SK-N-DZ (cell line): ENCODE measurements around the gene TASP1.
"Not testable (repeated sequence)": the region's sequence is repeated elsewhere in the genome, so short reads cannot be mapped to it uniquely, and the experiment has no call there.

Experiments used
- DNase-seq: peaks from one replicate; pipeline ENCODE4 v3.0.0-alpha.2; 2015; ENCODE audit warnings: low spot score

TASP1 gene

DNA sequence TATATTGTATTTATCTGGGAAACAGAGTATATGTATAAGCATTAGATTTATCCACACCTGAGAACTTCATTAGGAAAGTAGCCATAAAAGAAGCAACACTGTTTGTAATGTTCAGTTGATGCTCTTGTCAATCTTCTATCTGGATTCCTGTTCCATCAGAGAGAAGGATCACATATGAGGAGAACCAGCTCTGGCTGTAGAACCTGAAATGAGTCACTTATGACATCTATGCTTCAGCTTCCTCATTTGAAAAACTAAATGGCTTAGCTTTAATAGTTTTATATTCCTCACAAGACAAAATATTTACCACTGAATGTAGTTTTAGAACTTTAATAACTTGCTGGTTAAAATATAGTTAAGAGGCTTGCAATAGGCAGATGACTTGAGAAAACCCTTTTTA, 144.7 kb downstream of the TASP1 start:
- no peak for DNase-seq

DNA sequence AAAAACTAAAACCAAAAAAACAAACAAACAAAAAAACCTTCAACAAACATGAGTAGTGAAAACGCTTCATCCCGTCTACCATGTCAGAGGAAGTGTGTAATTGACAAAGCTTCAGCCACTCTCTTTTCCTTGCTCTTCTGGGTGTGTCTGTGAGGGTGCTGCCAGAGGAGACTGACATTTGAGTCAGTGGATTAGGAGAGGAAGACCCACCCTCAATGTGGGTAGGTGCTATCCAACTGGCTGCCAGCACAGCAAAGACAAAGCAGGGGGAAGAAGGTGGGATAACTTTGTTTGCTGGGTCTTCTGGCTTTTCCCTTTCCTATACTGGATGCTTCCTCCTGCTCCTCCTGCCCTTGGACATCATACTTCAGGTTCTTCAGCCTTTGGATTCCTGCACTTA, 145.6 kb downstream of the TASP1 start:
- DNase-seq: no peak

GRCh38 chr20:13492001-13492481, 146.7 kb downstream of the TASP1 start:
- DNase-seq: no peak

DNA sequence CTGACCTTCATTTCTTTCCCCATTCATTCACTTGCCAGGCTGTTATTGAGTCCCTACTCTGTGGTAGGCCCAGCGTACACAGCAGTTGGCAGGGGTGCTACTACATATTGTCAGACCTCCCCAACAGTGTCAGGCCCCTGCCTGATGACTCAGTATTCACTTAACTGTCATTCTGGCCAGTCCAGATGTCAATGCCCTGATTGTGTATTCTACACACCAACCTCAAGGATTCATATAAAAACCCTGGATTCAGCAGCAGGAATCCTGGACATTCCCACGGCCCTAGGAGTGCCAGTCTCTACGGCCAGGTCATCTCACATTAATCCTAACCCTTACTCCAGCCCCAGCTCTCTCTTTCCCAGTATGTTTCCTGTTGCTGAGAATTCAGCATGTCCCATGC, 151.5 kb downstream of the TASP1 start:
- DNase-seq: no peak

DNA sequence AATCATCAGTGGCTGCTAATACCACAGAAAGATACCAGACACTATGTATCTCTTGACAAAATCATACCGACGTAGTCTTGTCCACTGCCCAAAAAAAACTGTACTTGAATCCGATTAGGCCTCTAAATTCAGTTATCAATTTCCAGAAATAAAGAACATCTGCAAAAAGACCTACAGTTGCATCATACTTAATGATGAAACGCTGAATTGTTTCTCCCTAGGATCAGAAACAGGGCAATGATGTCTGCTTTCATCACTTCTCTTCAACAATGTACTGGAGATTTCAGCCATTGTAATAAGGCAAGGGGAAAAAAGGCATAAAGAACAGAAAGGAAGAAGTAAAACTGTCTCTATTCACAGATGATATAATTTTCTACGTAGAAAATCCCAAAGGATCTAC, 152.0 kb downstream of the TASP1 start:
- DNase-seq: peak; percentile 11

DNA sequence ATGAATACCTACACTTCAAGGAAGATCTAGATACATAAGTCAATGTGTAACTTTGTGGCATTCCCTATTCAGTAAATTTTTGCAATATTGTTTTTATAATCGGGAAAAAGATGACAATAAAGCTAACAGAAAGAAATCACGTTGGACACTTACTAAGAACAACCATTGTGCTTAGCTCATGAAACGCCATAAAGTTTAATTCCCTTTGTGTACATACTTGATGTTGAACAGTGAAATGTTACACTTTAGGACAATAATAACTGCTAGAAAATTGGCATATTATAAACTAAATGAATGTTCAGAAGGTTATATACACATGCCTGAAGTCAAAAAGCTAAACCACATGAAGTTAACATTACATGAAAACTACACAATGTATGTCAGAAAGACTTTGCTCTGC, 153.2 kb downstream of the TASP1 start:
- DNase-seq: no peak

DNA sequence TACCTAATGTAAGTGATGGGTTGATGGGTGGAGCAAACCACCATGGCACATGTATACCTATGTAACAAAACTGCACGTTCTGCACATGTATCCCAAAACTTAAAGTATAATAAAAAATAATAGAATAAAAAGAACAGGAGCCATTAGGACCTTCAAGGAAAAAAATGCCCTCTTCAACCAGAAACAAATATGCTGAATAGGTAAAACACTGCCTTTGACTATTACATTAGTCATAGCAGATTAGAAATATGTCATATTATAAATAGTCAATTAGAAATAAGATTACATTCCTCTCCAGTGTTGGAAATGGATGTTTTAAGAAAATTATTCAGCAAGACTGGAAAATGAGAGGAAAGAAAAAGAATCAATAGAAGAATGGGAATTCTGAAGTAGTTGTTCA, 153.7 kb downstream of the TASP1 start:
- DNase-seq: not testable (repeated sequence)

DNA sequence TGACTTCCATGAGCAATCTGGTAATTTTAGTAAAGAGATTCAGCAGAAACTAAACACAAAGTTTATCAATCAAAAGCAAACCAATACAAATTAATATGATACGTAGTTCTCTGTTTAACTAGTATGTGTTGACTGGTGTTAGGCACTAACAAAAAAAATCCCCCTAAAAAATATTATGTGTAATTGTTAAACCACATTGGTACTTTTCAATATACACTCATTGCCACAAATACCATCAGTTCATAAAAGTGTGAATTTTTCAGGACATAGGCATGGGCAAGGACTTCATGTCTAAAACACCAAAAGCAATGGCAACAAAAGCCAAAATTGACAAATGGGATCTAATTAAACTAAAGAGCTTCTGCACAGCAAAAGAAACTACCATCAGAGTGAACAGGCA, 155.3 kb downstream of the TASP1 start:
- not testable (repeated sequence) for DNase-seq

GRCh38 chr20:13478366-13478765, 160.4 kb downstream of the TASP1 start:
- DNase-seq: no peak

GRCh38 chr20:13474467-13474866, 164.3 kb downstream of the TASP1 start:
- no peak for DNase-seq

GRCh38 chr20:13469262-13469661, 169.5 kb downstream of the TASP1 start:
- no peak for DNase-seq

- no peak for DNase-seq
Observed at GRCh38 chr20:13468166-13468565, 170.6 kb downstream of the TASP1 start.

DNA sequence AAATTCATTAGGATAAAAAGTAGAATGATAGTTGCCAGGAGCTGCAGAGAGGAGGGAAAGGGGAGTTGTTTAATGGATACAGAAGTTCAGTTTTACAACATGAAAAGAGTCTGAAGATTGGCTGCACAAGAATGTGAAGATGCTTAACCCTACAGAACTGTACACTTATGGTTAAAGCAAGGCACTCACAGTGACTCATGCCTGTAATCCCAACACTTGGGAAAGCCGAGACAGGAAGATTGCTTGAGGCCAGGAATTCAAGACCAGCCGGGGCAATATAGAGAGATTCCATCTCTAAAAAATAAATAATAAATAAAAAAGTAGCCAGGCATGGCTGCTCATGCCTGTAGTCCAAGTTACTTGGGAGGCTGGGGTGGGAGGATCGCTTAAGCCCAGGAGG, 174.0 kb downstream of the TASP1 start:
- no peak for DNase-seq

DNA sequence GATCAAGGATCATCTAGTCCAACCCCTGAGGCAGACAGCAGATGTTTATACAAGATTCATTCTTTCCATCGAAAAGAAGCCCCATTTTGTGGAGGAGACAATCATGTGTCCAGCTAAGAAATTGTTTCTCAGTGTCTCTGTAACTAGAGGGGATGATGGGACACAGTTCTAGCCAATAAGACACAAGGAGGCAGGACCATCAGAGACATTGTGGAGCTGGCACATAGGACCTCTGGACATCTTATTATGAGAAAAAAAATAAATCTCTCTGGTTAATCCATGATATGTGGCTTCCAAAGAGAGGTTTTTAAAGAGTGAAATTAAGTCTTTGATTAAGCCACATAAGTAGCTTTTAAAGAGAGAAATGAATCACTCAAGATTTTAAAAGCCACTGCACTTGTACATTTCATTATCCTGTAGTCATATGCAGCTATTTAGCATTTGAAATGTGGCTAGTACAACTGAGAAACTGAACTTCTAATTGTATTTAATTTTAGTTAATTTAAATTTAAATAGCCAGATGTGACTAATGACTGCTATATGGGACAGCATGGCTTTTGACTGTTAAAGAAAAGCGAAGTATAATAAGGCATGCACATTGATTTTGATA, 176.8 kb downstream of the TASP1 start:
- DNase-seq: no peak

- DNase-seq: peak; percentile 26
Observed at GRCh38 chr20:13458860-13459451, 179.8 kb downstream of the TASP1 start.

GRCh38 chr20:13457487-13457886, 181.2 kb downstream of the TASP1 start:
- DNase-seq: no peak

- DNase-seq: no peak
Observed at GRCh38 chr20:13455713-13456112, 183.0 kb downstream of the TASP1 start.

DNA sequence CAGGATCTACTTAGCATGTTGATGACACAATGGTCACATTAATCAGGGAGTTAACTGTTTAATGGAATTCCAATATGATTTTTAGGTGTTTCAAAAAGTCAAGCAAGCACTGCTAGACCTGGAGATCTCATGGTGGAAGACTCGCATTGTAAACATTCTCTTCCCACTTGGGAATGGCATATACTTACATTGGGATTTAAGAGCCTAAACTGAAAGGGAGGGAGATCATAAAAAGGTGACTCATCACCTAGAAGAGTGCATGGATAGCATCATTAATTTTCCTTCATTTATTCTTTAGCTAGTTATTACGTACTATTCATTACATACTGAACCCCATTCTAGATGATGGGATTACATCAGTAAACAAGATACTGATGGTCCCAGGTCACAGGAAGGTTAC, 185.4 kb downstream of the TASP1 start:
- DNase-seq: no peak

- no peak for DNase-seq
Observed at GRCh38 chr20:13452470-13453124, 186.1 kb downstream of the TASP1 start.

- DNase-seq: no peak
Observed at GRCh38 chr20:13449868-13450434, 188.8 kb downstream of the TASP1 start.

DNA sequence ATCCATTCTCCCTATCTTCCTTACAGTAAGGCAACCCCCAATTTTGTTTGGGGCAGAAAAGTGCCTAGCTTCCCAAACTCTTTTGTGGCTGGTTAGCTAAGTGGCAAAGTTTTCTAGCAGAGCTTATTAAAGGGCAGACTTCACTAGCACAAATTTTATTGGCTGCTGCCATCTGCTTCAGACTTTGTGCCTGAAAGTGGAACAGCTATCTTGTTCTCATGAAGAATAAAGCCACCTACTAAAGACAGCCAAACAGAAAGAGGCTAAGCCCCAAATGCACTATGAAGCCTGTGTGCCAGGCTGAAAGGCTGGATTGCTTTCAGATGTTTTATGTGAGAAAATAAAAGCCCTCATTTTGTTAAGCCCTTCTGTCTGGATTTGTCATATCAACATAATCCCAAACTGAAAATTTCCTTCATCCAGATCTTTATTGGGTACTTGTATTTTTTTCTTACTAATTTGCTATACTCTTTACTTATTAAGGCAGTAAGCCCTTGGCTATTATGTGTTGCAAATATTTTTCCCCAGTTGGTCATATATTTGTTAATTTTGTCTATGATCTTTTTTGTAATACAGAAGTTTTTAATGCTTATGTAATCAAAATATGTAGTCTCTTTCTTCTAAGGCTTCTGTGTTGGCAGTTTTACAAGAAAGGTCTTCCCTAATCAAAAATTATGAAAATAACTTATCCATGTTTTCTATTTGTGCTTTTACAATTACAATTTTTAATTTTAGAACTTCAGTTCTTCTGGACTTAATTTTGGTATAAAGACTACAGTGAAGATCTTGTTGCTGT, 191.1 kb downstream of the TASP1 start:
- no peak for DNase-seq

DNA sequence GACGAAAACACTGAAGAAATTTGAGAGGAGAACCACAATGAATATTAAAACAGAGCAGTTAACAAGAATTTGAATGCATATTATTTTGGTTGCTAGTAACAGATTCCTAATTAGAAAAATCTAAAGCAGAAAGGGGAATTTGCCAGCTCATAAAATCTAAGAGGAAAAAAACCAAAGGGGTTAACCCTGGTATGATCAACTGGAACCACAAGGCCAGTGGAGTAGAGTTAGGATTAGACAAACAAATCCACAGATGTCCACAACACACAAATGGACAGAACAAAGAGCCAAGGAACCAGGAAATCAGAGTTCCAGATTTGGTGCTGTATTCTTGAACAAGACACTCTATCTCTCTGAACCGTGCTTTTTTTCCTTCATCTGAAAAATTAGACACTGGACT, 195.0 kb downstream of the TASP1 start:
- DNase-seq: no peak
